Raji (cell line): Measurements from ENCODE around the gene GPR37.

ENCODE experiments used
- POLR2A ChIP-seq: IDR thresholded peaks from 2 replicates; pipeline ENCODE4 v1.6.1; 2011; ENCODE audit warnings: low read depth, low read length, control low read depth; ENCODE audit not compliant: insufficient read depth

The GPR37 gene

GRCh38 chr7:124785994-124786393, 20.4 kb upstream of the GPR37 start:
- no peak for TF ChIP-seq POLR2A

GRCh38 chr7:124784879-124785818, 19.6 kb upstream of the GPR37 start:
- no peak for TF ChIP-seq POLR2A

DNA sequence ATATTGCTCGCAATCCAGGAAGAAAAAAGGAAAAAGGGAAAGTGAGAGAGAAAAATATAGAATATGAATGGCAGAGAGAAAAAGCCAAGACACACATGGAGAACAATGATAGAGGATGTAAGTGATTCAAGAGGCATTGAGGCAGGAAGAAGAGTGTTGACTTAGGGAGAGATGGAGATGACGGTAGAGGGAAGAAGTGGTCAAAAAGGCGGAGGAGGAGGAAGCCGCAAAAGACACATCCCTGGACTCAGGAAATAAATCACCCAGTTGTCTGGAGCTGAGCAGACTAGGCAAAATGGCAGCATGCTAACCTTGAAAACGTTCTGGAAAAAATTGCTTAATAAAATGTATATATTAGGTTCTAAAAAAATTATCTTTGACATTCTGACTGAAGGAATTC, 17.7 kb upstream of the GPR37 start:
- no peak for TF ChIP-seq POLR2A

GRCh38 chr7:124781907-124782734, 16.5 kb upstream of the GPR37 start:
- no peak for TF ChIP-seq POLR2A

DNA sequence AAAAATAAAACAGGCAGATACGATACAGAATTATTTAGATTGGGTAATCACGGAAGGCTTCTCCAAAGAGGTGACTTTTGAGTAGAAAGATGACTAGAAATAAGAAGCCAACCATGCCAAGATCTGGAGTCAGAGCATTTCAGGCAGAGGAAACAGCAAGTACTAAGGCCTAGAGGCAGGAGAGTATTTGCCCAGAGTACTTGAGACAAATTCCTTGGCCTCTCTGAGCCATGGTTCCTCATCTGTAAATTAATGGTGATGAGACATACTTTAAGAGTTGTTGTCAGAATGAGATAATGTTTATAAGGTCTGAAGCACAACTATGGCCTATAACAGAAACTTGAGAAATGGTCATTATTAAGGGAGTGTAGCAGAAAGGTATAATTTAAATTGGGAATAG, 15.8 kb upstream of the GPR37 start:
- no peak for TF ChIP-seq POLR2A

DNA sequence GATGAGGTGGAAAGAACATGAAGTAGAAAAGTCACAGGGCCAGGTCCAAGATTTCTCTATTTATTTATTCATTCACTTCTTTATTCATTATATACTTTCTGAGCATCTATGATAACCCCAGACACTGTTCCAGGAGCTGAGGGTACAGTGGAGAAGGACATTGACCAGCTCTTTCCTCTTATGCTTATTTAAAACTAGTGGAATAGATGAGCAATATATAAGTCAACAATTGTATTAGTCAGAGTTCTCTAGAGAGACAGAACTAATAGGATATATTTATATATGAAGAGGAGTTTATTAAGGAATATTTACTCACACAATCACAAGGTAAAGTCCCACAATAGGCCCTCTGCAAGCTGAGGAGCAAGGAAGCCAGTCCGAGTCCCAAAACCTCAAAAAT, 15.0 kb upstream of the GPR37 start:
- no peak for TF ChIP-seq POLR2A

- TF ChIP-seq POLR2A, result no peak
Observed at GRCh38 chr7:124780056-124780455, 14.5 kb upstream of the GPR37 start.

DNA sequence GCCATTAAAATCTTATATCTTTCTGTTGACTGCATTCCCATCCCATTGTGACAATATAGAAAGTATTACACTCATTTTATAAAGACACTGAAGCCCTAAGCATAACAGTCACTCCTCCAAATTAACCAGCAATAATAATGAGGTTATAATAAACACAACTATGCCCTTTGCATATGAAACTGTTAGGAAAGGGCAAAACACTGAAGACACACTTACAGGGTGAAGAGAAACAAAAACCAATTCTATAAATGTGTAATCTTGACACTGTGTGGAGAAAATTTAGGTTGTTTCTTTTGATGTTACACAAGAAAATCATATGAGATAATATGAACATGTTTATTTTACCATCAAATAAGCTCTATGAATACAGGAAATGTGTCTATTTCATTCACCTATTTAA, 14.0 kb upstream of the GPR37 start:
- no peak for TF ChIP-seq POLR2A

GRCh38 chr7:124779194-124779593, 13.6 kb upstream of the GPR37 start:
- no peak for TF ChIP-seq POLR2A

DNA sequence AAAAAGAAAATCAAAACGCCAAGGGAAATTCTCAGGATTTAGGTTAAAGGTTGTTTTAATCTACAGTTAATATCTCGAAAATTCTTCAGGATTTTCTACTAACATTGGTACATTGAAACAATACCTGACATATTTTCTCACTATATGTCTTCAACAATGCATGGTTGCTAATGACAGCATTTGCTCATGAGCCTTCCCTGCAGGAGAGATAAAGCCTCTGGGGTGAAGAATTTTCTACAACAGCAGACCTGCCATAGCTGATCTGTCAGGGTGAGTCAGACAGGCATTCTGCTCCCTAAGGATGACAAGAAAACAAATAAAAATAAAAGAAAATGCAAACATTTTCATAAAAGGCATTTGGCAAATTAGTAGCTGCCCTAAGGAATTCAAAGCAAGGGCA, 11.7 kb upstream of the GPR37 start:
- TF ChIP-seq POLR2A, result no peak

DNA sequence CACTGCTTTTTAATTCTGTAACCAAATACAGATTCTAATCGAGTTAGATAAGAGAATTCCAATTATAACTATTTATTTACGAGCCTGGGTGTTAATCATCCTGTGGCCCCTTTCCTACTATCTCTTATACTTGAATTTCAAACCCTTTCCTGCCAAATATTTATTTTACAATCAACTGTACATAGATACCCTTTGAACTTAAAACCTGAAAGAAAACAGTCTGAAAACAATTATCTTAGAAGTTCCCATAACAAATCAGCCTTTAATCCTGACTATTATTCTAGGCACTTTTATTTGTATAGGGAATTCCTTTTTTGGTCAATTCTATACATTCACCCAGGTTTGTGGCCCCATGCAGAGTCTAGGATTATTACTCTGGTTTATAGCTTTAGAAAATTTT, 10.6 kb upstream of the GPR37 start:
- TF ChIP-seq POLR2A, result no peak

DNA sequence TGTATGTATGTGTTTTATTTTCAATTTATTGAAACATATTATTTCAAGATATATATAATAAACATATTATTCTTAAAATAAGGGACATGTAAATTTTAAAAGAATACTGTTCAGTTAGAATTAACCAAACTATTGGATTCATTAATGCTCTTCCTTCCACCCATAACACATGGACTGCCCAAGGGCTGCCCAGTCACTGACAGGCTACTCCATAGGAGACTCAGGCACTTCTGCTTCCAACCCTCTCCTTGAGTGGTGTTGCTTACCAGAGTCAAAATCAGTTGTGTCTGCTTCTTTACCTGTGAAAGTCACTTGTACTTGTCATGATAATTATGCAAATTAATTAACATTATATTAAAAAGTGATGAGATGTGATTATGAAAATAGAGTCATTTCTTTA, 9.8 kb upstream of the GPR37 start:
- no peak for TF ChIP-seq POLR2A

DNA sequence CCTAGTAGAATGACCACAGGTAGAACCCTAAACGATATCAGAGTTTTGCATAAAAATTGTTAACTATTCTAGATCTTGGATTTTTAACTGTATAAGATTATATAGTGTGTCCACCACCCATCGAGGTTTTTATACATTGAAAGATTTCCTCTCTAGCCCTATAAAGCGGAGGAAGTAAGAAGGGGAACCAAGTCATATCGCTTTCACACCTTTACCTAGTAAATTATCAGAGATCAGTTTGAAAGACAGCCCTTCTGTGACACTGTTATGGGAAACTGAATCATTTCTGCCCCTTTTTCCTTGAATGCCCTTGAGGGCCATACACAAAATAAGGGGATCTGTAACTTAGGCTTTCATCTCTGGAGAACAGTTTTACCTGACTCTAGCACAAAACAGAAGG, 8.3 kb upstream of the GPR37 start:
- TF ChIP-seq POLR2A, result no peak

DNA sequence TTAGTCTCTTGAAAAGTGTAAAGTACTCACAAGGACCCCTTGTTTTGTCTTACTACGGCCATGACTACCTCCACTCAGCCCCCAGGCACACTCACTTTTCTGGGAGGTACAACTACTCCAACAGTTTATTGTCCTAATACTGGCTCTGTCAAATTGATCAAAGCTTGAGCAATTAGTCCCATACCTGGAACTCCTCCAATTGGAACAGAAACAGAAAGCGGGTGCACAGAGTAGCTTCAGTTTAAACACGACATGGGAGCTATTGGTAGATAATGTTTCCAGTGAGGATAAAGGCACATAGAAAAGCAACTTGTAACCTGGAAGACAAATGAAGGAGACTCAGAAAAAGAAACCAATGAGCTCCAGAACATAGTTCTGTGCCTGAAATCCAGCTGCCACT, 7.7 kb upstream of the GPR37 start:
- TF ChIP-seq POLR2A, result no peak

DNA sequence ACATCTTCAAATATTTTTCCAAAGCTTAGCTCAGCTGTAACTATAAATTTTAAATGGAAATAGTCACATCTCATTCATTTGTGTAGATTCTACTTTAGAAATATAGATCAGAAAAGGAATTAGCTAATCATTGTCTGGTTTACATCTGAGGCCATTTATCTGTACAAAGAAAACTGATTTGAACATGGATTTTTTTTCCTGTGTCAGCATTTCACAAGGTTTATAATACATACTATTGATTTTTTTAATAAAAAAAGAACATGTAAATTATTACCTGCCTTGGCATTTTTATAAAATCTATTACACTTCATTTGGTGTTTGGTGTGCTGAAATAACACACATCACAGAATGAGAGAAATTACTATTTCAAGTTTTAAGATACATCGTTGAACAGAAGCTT, 3.5 kb upstream of the GPR37 start:
- TF ChIP-seq POLR2A, result no peak

DNA sequence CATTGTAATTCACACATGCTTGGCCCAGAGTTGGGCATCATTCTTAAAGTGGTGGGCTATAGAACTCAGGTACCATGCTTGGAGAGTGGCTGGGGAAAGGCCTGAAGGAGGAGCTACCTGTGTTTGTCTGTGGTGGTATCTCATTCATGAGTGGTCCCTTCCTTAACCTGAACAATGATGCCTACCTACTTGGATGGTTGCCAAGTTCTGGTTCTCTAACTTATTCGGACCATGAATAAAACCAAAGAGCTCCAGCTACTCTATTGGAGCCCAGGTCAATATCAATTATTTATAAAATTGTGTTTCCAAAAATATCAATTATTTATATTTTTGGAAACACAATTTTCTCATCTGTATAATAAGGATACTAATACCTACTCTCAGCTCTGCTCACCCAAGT, 2.9 kb upstream of the GPR37 start:
- no peak for TF ChIP-seq POLR2A
